GM21515 (cell line): ENCODE data around the gene BRWD1.
"Not testable (repeated sequence)": the region's sequence is repeated elsewhere in the genome, so short reads cannot be mapped to it uniquely, and the experiment has no call there.

ENCODE experiments used
- ATAC-seq: cut with Tn5 transposase; IDR thresholded peaks from one replicate; pipeline ENCODE4 v1.9.1; 2021; ENCODE audit not compliant: unreplicated experiment

The BRWD1 gene

GRCh38 chr21:39137248-39138178, 175.9 kb downstream of the BRWD1 start:
- no peak for ATAC-seq

GRCh38 chr21:39136711-39137110, 176.7 kb downstream of the BRWD1 start:
- ATAC-seq, result no peak

GRCh38 chr21:39136138-39136537, 177.3 kb downstream of the BRWD1 start:
- not testable (repeated sequence) for ATAC-seq

- no peak for ATAC-seq
Measured at GRCh38 chr21:39134288-39134810, 179.1 kb downstream of the BRWD1 start.
